Measurements from ENCODE around the gene IQCN.
A peak's percentile ranks its signal among the peaks of the same experiment; 100 is the strongest.

The IQCN gene

GRCh38 chr19:18223860-18224524, 50.3 kb downstream of the IQCN start:
- H2BK15ac ChIP-seq (ENCODE audit: low read length): no peak overlapping the region
- no peak overlapping the region for H4K91ac ChIP-seq (ENCODE audit: low read depth, low read length, poor library complexity)
- H4K8ac ChIP-seq (ENCODE audit: low read depth, low read length): no peak overlapping the region
- H3K18ac ChIP-seq (ENCODE audit: low read length): peak overlapping the region; percentile 96
- no peak overlapping the region for H2BK12ac ChIP-seq (ENCODE audit: low read length)
- H3K4ac ChIP-seq (ENCODE audit: low read length): no peak overlapping the region
- no peak overlapping the region for H2BK5ac ChIP-seq (ENCODE audit: low read length)
- H3K9ac ChIP-seq (ENCODE audit: low read depth, low read length, poor library complexity): peak overlapping the region; percentile 71
- H3K36me3 ChIP-seq (replicated peaks in 1 of 2; ENCODE audit: control insufficient read depth in 2 of 2, insufficient read depth in 2 of 2, low read length in 2 of 2): no peaks in the 10 kb centered on the region
- peak overlapping the region; percentile 86 for H3K4me2 ChIP-seq (ENCODE audit: insufficient read depth, low read length, poor library complexity, severe bottlenecking)
- peak overlapping the region; percentile 94 for H2AFZ ChIP-seq (ENCODE audit: low read length)
- H3K27me3 ChIP-seq (ENCODE audit: control insufficient read depth in 3 of 3, insufficient read depth in 3 of 3, low read depth in 1 of 3, low read length in 3 of 3): peaks cover 12 to 47% (median 43%) of the 10 kb centered on the region in 3 experiments
- no peak overlapping the region for H3K27ac ChIP-seq (replicated peaks; ENCODE audit: low read length)
- H2BK120ac ChIP-seq (ENCODE audit: low read depth, low read length): no peak overlapping the region
- H3K4me1 ChIP-seq (ENCODE audit: control insufficient read depth in 2 of 2, insufficient read depth in 1 of 2, low read depth in 1 of 2, low read length in 2 of 2): peaks cover 4 to 14% of the 10 kb centered on the region in 2 donors
- H3K4me3 ChIP-seq (ENCODE audit: low read length in 2 of 2): peak overlapping the region; percentile 60 to 85
- no peak overlapping the region for H3K23ac ChIP-seq (ENCODE audit: low read depth, low read length, poor library complexity)
- peaks cover 0 to 5% of the 10 kb centered on the region in 2 donors for H3K9me3 ChIP-seq (replicated peaks in 1 of 2; ENCODE audit: control insufficient read depth in 2 of 2, insufficient read depth in 1 of 2, low read depth in 1 of 2, low read length in 2 of 2)
- peak overlapping the region; percentile 3 for H3K14ac ChIP-seq (ENCODE audit: low read length)
- no peaks in the 10 kb centered on the region for H3K79me1 ChIP-seq (ENCODE audit: low read depth, low read length)
- DNase-seq (ENCODE audit: low spot score): peak; percentile 62
- WGBS, 2 donors (ENCODE audit: extremely low coverage in 2 of 2, insufficient read length in 2 of 2, insufficient replicate concordance in 1 of 2): no CpG with 5 or more reads among the region's 39 CpGs
- H2AK5ac ChIP-seq (ENCODE audit: low read depth, low read length): no peak overlapping the region

GRCh38 chr19:18221815-18222725, 52.2 kb downstream of the IQCN start:
- no CpG with 5 or more reads among the region's 25 CpGs for WGBS, 2 donors (ENCODE audit: extremely low coverage in 2 of 2, insufficient read length in 2 of 2, insufficient replicate concordance in 1 of 2)
- Histone ChIP-seq H3K4me2 (ENCODE audit: insufficient read depth, low read length, poor library complexity, severe bottlenecking) (no peak overlapping the region), H2AK5ac (ENCODE audit: low read depth, low read length) (peak overlapping the region; percentile 61), H3K36me3 (replicated peaks in 1 of 2; ENCODE audit: control insufficient read depth in 2 of 2, insufficient read depth in 2 of 2, low read length in 2 of 2) (no peaks in the 10 kb centered on the region), H3K14ac (ENCODE audit: low read length) (no peak overlapping the region), H4K8ac (ENCODE audit: low read depth, low read length) (no peak overlapping the region), H3K9me3 (replicated peaks in 1 of 2; ENCODE audit: control insufficient read depth in 2 of 2, insufficient read depth in 1 of 2, low read depth in 1 of 2, low read length in 2 of 2) (peaks cover 0 to 5% of the 10 kb centered on the region in 2 donors), H3K4me3 (ENCODE audit: low read length in 2 of 2) (no peak overlapping the region), H3K9ac (ENCODE audit: low read depth, low read length, poor library complexity) (no peak overlapping the region), H2BK15ac (ENCODE audit: low read length) (no peak overlapping the region), H3K18ac (ENCODE audit: low read length) (no peak overlapping the region), H3K23ac (ENCODE audit: low read depth, low read length, poor library complexity) (peak overlapping the region; percentile 77), H3K27ac (replicated peaks; ENCODE audit: low read length) (no peak overlapping the region), H2BK120ac (ENCODE audit: low read depth, low read length) (peak overlapping the region; percentile 67), H4K91ac (ENCODE audit: low read depth, low read length, poor library complexity) (no peak overlapping the region), H3K79me1 (ENCODE audit: low read depth, low read length) (no peaks in the 10 kb centered on the region), H2BK12ac (ENCODE audit: low read length) (peak overlapping the region; percentile 54), H3K4me1 (ENCODE audit: control insufficient read depth in 2 of 2, insufficient read depth in 1 of 2, low read depth in 1 of 2, low read length in 2 of 2) (peaks cover 4 to 14% of the 10 kb centered on the region in 2 donors), H2AFZ (ENCODE audit: low read length) (no peak overlapping the region), H3K4ac (ENCODE audit: low read length) (peak overlapping the region; percentile 47), H3K27me3 (ENCODE audit: control insufficient read depth in 3 of 3, insufficient read depth in 3 of 3, low read depth in 1 of 3, low read length in 3 of 3) (peaks cover 12 to 56% (median 38%) of the 10 kb centered on the region in 3 experiments), H2BK5ac (ENCODE audit: low read length) (no peak overlapping the region)
- DNase-seq (ENCODE audit: low spot score): no peak

- H4K91ac ChIP-seq (ENCODE audit: low read depth, low read length, poor library complexity): no peak overlapping the region
- no peak overlapping the region for H2AFZ ChIP-seq (ENCODE audit: low read length)
- H3K18ac ChIP-seq (ENCODE audit: low read length): peak overlapping the region; percentile 81
- H3K27ac ChIP-seq (replicated peaks; ENCODE audit: low read length): no peak overlapping the region
- no peak overlapping the region for H3K9ac ChIP-seq (ENCODE audit: low read depth, low read length, poor library complexity)
- WGBS, 2 donors (ENCODE audit: extremely low coverage in 2 of 2, insufficient read length in 2 of 2, insufficient replicate concordance in 1 of 2): no CpG with 5 or more reads among the region's 33 CpGs
- no peak for DNase-seq (ENCODE audit: low spot score)
- no peak overlapping the region for H3K4me3 ChIP-seq (ENCODE audit: low read length in 2 of 2)
- H2BK12ac ChIP-seq (ENCODE audit: low read length): no peak overlapping the region
- no peak overlapping the region for H3K4ac ChIP-seq (ENCODE audit: low read length)
- H2BK15ac ChIP-seq (ENCODE audit: low read length): no peak overlapping the region
- H3K36me3 ChIP-seq (replicated peaks in 1 of 2; ENCODE audit: control insufficient read depth in 2 of 2, insufficient read depth in 2 of 2, low read length in 2 of 2): no peaks in the 10 kb centered on the region
- peaks cover 0 to 5% of the 10 kb centered on the region in 2 donors for H3K9me3 ChIP-seq (replicated peaks in 1 of 2; ENCODE audit: control insufficient read depth in 2 of 2, insufficient read depth in 1 of 2, low read depth in 1 of 2, low read length in 2 of 2)
- H3K4me2 ChIP-seq (ENCODE audit: insufficient read depth, low read length, poor library complexity, severe bottlenecking): peak overlapping the region; percentile 11
- peaks cover 11 to 45% (median 25%) of the 10 kb centered on the region in 3 experiments for H3K27me3 ChIP-seq (ENCODE audit: control insufficient read depth in 3 of 3, insufficient read depth in 3 of 3, low read depth in 1 of 3, low read length in 3 of 3)
- H2BK120ac ChIP-seq (ENCODE audit: low read depth, low read length): no peak overlapping the region
- H2BK5ac ChIP-seq (ENCODE audit: low read length): no peak overlapping the region
- H3K23ac ChIP-seq (ENCODE audit: low read depth, low read length, poor library complexity): peak overlapping the region; percentile 73
- H4K8ac ChIP-seq (ENCODE audit: low read depth, low read length): no peak overlapping the region
- H3K14ac ChIP-seq (ENCODE audit: low read length): no peak overlapping the region
- peak overlapping the region; percentile 40 for H2AK5ac ChIP-seq (ENCODE audit: low read depth, low read length)
- H3K79me1 ChIP-seq (ENCODE audit: low read depth, low read length): no peaks in the 10 kb centered on the region
- peaks cover 4 to 12% of the 10 kb centered on the region in 2 donors for H3K4me1 ChIP-seq (ENCODE audit: control insufficient read depth in 2 of 2, insufficient read depth in 1 of 2, low read depth in 1 of 2, low read length in 2 of 2)
Measured at GRCh38 chr19:18220632-18221275, 53.5 kb downstream of the IQCN start.

Measured in neuronal stem cell (in vitro differentiated cells).